ENCODE results near the gene PKNOX2. TPM values are rescaled to one million over a fixed set of nuclear protein-coding genes. Genes with fewer than 3 reads are reported as not detected.

Gene PKNOX2
- total and polyA plus RNA-seq, 2 of the 4 experiments (the other 2 are of a cell fraction), result 0.72 to 2.3 TPM

- no peak overlapping the region for H3K23ac ChIP-seq (ENCODE audit: low read depth, low read length)
- in situ Hi-C loops (cut with MboI; ENCODE audit: low sequenced_read_pairs) (no loop called here), intact Hi-C loops (cut with micrococcal nuclease) (no loop called here), dilution Hi-C loops (cut with HindIII; ENCODE audit: low sequenced_read_pairs, unreplicated experiment) (no loop called here)
- DNase-seq (no peak), ATAC-seq (ENCODE audit: low read depth) (no peak)
- BruUV-seq (replicated peaks), result no TSS peak
- H3K9ac ChIP-seq (ENCODE audit: low read depth, low read length), result no peak overlapping the region
- no peak overlapping the region for H4K5ac ChIP-seq (ENCODE audit: low read depth, low read length)
- H2AK5ac ChIP-seq (ENCODE audit: low read depth, low read length), result no peak overlapping the region
- H3K4me3 ChIP-seq (ENCODE audit: insufficient read depth, low read depth, low read length), result no peak overlapping the region
- no peak overlapping the region for H3K27ac ChIP-seq (ENCODE audit: insufficient read depth, low read length)
- no peak overlapping the region for H4K8ac ChIP-seq (ENCODE audit: low read depth in 2 of 2, low read length in 2 of 2)
- H2BK20ac ChIP-seq (ENCODE audit: low read depth, low read length), result no peak overlapping the region
- no peak overlapping the region for H4K91ac ChIP-seq (ENCODE audit: insufficient read depth, low read depth, low read length)
- no peaks in the 10 kb centered on the region for H3K4me1 ChIP-seq (ENCODE audit: control insufficient read depth, insufficient read depth, low read length)
- no peak overlapping the region for H3K4me2 ChIP-seq (ENCODE audit: low read depth, low read length)
- no peak overlapping the region for H2BK120ac ChIP-seq (ENCODE audit: low read depth, low read length)
- CTCF ChIA-PET, result interaction anchor here (0.7 to 1.0 kb wide), 2 partner anchors 16 to 19 kb away, joined by 3 to 4 read pairs; partner anchors contain the start of gene FEZ1
- TF ChIP-seq SMC3 (IDR thresholded peaks at IDR 0.05; ENCODE audit: low read depth, low read length) (no peak), USF2 (IDR thresholded peaks at IDR 0.05; ENCODE audit: low read depth, low read length) (no peak), MXI1 (IDR thresholded peaks at IDR 0.05; ENCODE audit: borderline replicate concordance, low read depth, low read length) (no peak), RFX5 (IDR thresholded peaks at IDR 0.05; ENCODE audit: low read depth, low read length) (no peak), ELK1 (IDR thresholded peaks at IDR 0.05; ENCODE audit: borderline replicate concordance, low read depth, low read length) (no peak), CEBPB (IDR thresholded peaks at IDR 0.05; ENCODE audit: low read depth, low read length) (no peak), CHD1 (IDR thresholded peaks at IDR 0.05; ENCODE audit: low read depth, low read length) (no peak), MAZ (IDR thresholded peaks at IDR 0.05; ENCODE audit: borderline replicate concordance, low read depth, low read length) (no peak), RCOR1 (IDR thresholded peaks at IDR 0.05; ENCODE audit: insufficient replicate concordance, low read length) (no peak)
- POLR2A ChIA-PET (ENCODE audit: unreplicated experiment), result no interaction called here
- H3K56ac ChIP-seq (ENCODE audit: extremely low read depth, insufficient read depth, low read length), result no peak overlapping the region
- H3K18ac ChIP-seq (ENCODE audit: low read depth, low read length), result no peak overlapping the region
- H2AK9ac ChIP-seq (replicated peaks; ENCODE audit: low read depth, low read length, poor library complexity), result no peak overlapping the region
- WGBS, 2 experiments (ENCODE audit: extremely low coverage in 2 of 2, insufficient read length in 1 of 2), result no CpG with 5 or more reads among the region's 3 CpGs
- H3K14ac ChIP-seq (replicated peaks; ENCODE audit: low read depth, low read length), result no peak overlapping the region
- H4K20me1 ChIP-seq (ENCODE audit: insufficient read depth, low read length), result no peaks in the 10 kb centered on the region
- no peaks in the 10 kb centered on the region; a peak in 1 of 4 replicates for H3K79me1 ChIP-seq (ENCODE audit: low read depth in 1 of 2, low read length in 2 of 2)
- no peak overlapping the region for H2BK15ac ChIP-seq (ENCODE audit: low read depth, low read length)
- no peak overlapping the region for H2AFZ ChIP-seq (replicated peaks; ENCODE audit: low read length, poor library complexity)
- no peaks in the 10 kb centered on the region for H3K9me1 ChIP-seq (ENCODE audit: insufficient read depth, low read length)
- H2BK5ac ChIP-seq (ENCODE audit: low read depth, low read length, poor library complexity, severe bottlenecking), result no peak overlapping the region
- H3K4ac ChIP-seq (ENCODE audit: low read depth, low read length), result no peak overlapping the region
- no peaks in the 10 kb centered on the region for H3K9me3 ChIP-seq (ENCODE audit: control insufficient read depth, insufficient read depth, low read length)
- H3K27me3 ChIP-seq (ENCODE audit: control insufficient read depth, insufficient read depth, low read length), result no peaks in the 10 kb centered on the region
- H3K36me3 ChIP-seq (ENCODE audit: control insufficient read depth, insufficient read depth, low read length), result peaks cover 9% of the 10 kb centered on the region; the same call in 1 of the 2 replicates
Measured at GRCh38 chr11:125476721-125477120, 312.2 kb downstream of the PKNOX2 start.

All from IMR-90 (cell line).